Esophagus muscularis mucosa (tissue), 4 donors: Measurements from ENCODE around the gene ATXN2. TPM values are rescaled to one million over a fixed set of nuclear protein-coding genes. Genes with fewer than 3 reads are reported as not detected.

Source experiments
- DNase-seq: peaks from one replicate; pipeline ENCODE4 v3.0.0-alpha.2; 2017; ENCODE audit errors: extremely low spot score
- H3K27ac ChIP-seq, 4 donors: fragments of 200-600 bp; sonication (generic); replicated peaks in 1 of 4; 1 replicate in 3 of 4; 2 replicates in 1 of 4; pipeline ENCODE4 v1.5.1; 2016 to 2019; ENCODE audit warnings: mild to moderate bottlenecking in 1 of 4
- H3K27me3 ChIP-seq, 4 donors: fragments of 200-600 bp; sonication (generic); one replicate each; pipeline versions ENCODE4 v1.5.1 to v1.6.0; 2016 to 2019
- H3K36me3 ChIP-seq, 4 donors: fragments of 200-600 bp; sonication (generic); one replicate each; pipeline ENCODE4 v1.5.1; 2016 to 2019
- H3K4me1 ChIP-seq, 4 donors: fragments of 200-600 bp; sonication (generic); one replicate each; pipeline ENCODE4 v1.5.1; 2016 to 2019
- H3K4me3 ChIP-seq, 4 donors: fragments of 200-600 bp; sonication (generic); 1 replicate in 2 of 4; 2 replicates in 2 of 4; pipeline ENCODE4 v1.5.1; 2016 to 2019; ENCODE audit warnings: mild to moderate bottlenecking in 4 of 4, moderate library complexity in 1 of 4
- H3K9me3 ChIP-seq, 4 donors: fragments of 200-600 bp; sonication (generic); 1 replicate in 3 of 4; 2 replicates in 1 of 4; pipeline ENCODE4 v1.5.1; 2016 to 2019
- CTCF ChIP-seq, 3 experiments: fragments of 200-600 bp in 2 of 3; fragments of 450-650 bp in 1 of 3; sonication (generic) in 2 of 3; IDR thresholded peaks; one replicate each; pipeline ENCODE4 v1.5.1; 2017 to 2019; ENCODE audit warnings: antibody characterized with exemption in 3 of 3, mild to moderate bottlenecking in 2 of 3, moderate library complexity in 1 of 3
- EP300 ChIP-seq: sonication (generic); formaldehyde crosslinking; IDR thresholded peaks from one replicate; pipeline ENCODE4 v1.6.1; 2017; ENCODE audit warnings: antibody characterized with exemption
- POLR2A ChIP-seq: fragments of 450-650 bp; IDR thresholded peaks from one replicate; pipeline ENCODE4 v1.6.1; 2017; ENCODE audit warnings: antibody characterized with exemption, moderate library complexity, mild to moderate bottlenecking, low read depth
- POLR2AphosphoS5 ChIP-seq, 2 donors: sonication (generic); formaldehyde crosslinking; IDR thresholded peaks; one replicate each; pipeline ENCODE4 v1.6.1; 2017; ENCODE audit warnings: antibody characterized with exemption in 2 of 2
- WGBS: methylation state at CpG from one replicate; pipeline ENCODE4 v1.1.5; 2018; 5-methylcytosine and 5-hydroxymethylcytosine counted together
- intact Hi-C: fragments of 100-400 bp; cut with DNase I; formaldehyde crosslinking; loops from one replicate; pipeline ENCODE4 v1.15.1; 2023
- total RNA-seq, 4 donors: library from RNA; depleted of rRNA; stranded (reverse); fragments of >200 nt; gene quantifications; one replicate each; pipeline versions ENCODE4 v1.1.0 to v1.2.1, GENCODE V29; 2016

ATXN2 gene
- total RNA-seq, 4 donors from 2014 or later, result 32.0 to 57.3 (median 52.0) TPM

GRCh38 chr12:111430433-111431353 lies 168.4 kb downstream of the ATXN2 start:
- 36% methylated on average over 12 of the region's 17 CpGs for WGBS
- no peak for DNase-seq
- Histone ChIP-seq H3K9me3 (no peaks in the 10 kb centered on the region), H3K27ac (peak overlapping the region; percentile 39 to 59 (median 50)), H3K27me3 (no peaks in the 10 kb centered on the region), H3K4me1 (peaks cover 85 to 100% (median 96%) of the 10 kb centered on the region in 4 donors), H3K4me3 (peak overlapping the region in 2 of 4 donors; percentile 4 to 11), H3K36me3 (peaks cover 0 to 4% (median 0%) of the 10 kb centered on the region in 4 donors)
- intact Hi-C loops, result no loop called here
- TF ChIP-seq EP300, result no peak
- TF ChIP-seq POLR2AphosphoS5 (IDR thresholded peaks at IDR 0.05), result no peak
- no peak for TF ChIP-seq POLR2A

GRCh38 chr12:111429828-111430432 lies 169.2 kb downstream of the ATXN2 start:
- 63% methylated on average over 17 of the region's 21 CpGs for WGBS
- H3K36me3 ChIP-seq, result peaks cover 0 to 4% (median 0%) of the 10 kb centered on the region in 4 donors
- no peak for DNase-seq
- no peak overlapping the region for H3K4me3 ChIP-seq
- no peak for TF ChIP-seq EP300
- no peak for TF ChIP-seq POLR2A
- peak overlapping the region; percentile 39 to 59 (median 50) for H3K27ac ChIP-seq
- H3K27me3 ChIP-seq, result no peaks in the 10 kb centered on the region
- peaks cover 85 to 100% (median 96%) of the 10 kb centered on the region in 4 donors for H3K4me1 ChIP-seq
- no peaks in the 10 kb centered on the region for H3K9me3 ChIP-seq
- intact Hi-C loops, result no loop called here

GRCh38 chr12:111428728-111429175 lies 170.4 kb downstream of the ATXN2 start:
- no peak for TF ChIP-seq POLR2A
- no peak for TF ChIP-seq EP300
- no peak for TF ChIP-seq POLR2AphosphoS5 (IDR thresholded peaks at IDR 0.05)
- no peak for TF ChIP-seq CTCF (IDR thresholded peaks at IDR 0.05)
- Histone ChIP-seq H3K27me3 (no peaks in the 10 kb centered on the region), H3K4me3 (no peak overlapping the region), H3K4me1 (peaks cover 85 to 100% (median 95%) of the 10 kb centered on the region in 4 donors), H3K27ac (peak overlapping the region; percentile 39 to 59 (median 44)), H3K9me3 (no peaks in the 10 kb centered on the region), H3K36me3 (peaks cover 0 to 7% (median 0%) of the 10 kb centered on the region in 4 donors)
- DNase-seq, result no peak
- intact Hi-C loops, result no loop called here
- WGBS, result 72% methylated on average over 17 of the region's 21 CpGs

- Histone ChIP-seq H3K4me3 (no peak overlapping the region), H3K36me3 (peaks cover 0 to 7% (median 0%) of the 10 kb centered on the region in 4 donors), H3K27me3 (no peaks in the 10 kb centered on the region), H3K4me1 (peaks cover 85 to 97% (median 92%) of the 10 kb centered on the region in 4 donors), H3K9me3 (no peaks in the 10 kb centered on the region), H3K27ac (peak overlapping the region; percentile 39 to 59 (median 44))
- no peak for DNase-seq
- 100% methylated on average over 2 of the region's 9 CpGs for WGBS
- intact Hi-C loops, result no loop called here
- TF ChIP-seq CTCF (IDR thresholded peaks at IDR 0.05) (no peak), POLR2A (no peak), EP300 (no peak), POLR2AphosphoS5 (IDR thresholded peaks at IDR 0.05) (no peak)
Observed at GRCh38 chr12:111428081-111428727, 170.9 kb downstream of the ATXN2 start.

- H3K9me3 ChIP-seq, result no peaks in the 10 kb centered on the region
- intact Hi-C loops, result no loop called here
- WGBS, result 96% methylated on average over 6 of the region's 7 CpGs
- H3K4me3 ChIP-seq, result no peak overlapping the region
- H3K27ac ChIP-seq, result no peak overlapping the region
- no peaks in the 10 kb centered on the region for H3K27me3 ChIP-seq
- H3K36me3 ChIP-seq, result peaks cover 0 to 7% (median 0%) of the 10 kb centered on the region in 4 donors
- peaks cover 79 to 91% (median 87%) of the 10 kb centered on the region in 4 donors for H3K4me1 ChIP-seq
- TF ChIP-seq POLR2A (no peak), EP300 (no peak), CTCF (IDR thresholded peaks at IDR 0.05) (no peak), POLR2AphosphoS5 (IDR thresholded peaks at IDR 0.05) (no peak)
- no peak for DNase-seq
Observed at GRCh38 chr12:111427417-111428074, 171.6 kb downstream of the ATXN2 start.
